ENCODE measurements around the gene TRABD2B. TPM values are rescaled to one million over a fixed set of nuclear protein-coding genes. Genes with fewer than 3 reads are reported as not detected.

TRABD2B gene
- total and polyA plus RNA-seq, 2 of the 13 experiments (the other 11 are each of a cell fraction or from before 2014, with no cell fraction given), result 0.04 TPM; not detected in 1

DNA sequence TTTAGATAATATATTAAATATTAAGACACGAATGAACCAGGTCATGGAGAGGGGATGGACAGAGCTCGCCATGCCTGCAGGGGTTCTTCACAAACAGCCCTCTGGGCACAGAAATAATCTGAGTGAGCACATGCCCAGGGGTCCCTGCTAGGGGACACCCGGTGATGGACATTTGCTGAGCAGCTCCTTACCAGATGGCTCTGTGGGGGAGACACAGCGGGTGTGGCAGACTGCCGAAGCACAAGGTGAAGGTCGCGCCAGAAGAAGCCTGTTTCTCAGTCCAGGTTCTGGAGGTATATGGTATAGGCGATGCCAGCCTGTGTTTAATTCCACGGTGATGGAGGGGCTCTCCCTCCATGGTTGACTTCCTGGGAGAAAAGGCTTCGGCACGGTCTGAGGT lies 9.6 kb downstream of the TRABD2B start (continued):
- TF ChIP-seq ZNF691 (CRISPR knock-in tag; IDR thresholded peaks at IDR 0.05; ENCODE audit: borderline replicate concordance, low read depth) (no peak), ZBTB26 (CRISPR knock-in tag; IDR thresholded peaks at IDR 0.05; ENCODE audit: borderline replicate concordance) (no peak), FOXP1 (IDR thresholded peaks at IDR 0.05) (no peak), FOXP1 (CRISPR knock-in tag; IDR thresholded peaks at IDR 0.05) (no peak)

DNA sequence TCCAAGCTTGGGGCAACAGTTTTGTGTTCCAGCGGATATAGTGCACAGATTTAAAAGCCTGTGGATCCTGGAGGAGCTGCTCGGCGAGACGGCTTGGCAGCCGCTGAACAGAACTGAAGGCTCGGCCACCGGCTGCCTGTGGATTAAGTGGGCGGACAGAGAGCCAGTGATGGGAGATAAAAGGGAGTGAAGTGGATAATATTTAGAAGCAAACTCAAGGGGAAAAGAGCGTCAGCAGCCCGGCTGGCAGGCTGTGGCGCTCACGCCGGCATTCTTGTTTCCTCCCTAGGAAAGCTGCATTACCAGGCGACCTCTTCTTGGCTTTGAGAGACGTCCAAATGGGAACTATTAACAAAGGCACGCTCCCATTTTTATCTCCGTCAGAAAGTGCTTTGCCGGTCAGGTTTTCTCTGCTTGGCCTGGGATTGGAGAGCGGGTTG lies 10.4 kb downstream of the TRABD2B start:
- ATAC-seq (no peak), FAIRE-seq (no peak), DNase-seq (ENCODE audit: low spot score) (no peak)
- Histone ChIP-seq H3K27me3 (ENCODE audit: control insufficient read depth in 1 of 2, insufficient read depth in 2 of 2, low read length in 2 of 2) (peaks cover 0 to 20% of the 10 kb centered on the region in 2 experiments; a peak in 3 of 5 replicates), H3K36me3 (replicated peaks in 1 of 2; ENCODE audit: control insufficient read depth in 1 of 2, insufficient read depth in 2 of 2, low read length in 2 of 2) (no peaks in the 10 kb centered on the region), H3K4me2 (ENCODE audit: low read depth, low read length) (no peak overlapping the region), H3K4me3 (replicated peaks in 1 of 3; ENCODE audit: insufficient read depth in 1 of 3, low read depth in 2 of 3, low read length in 3 of 3) (no peak overlapping the region), H2AFZ (ENCODE audit: low read length) (no peak overlapping the region), H3K9ac (ENCODE audit: insufficient read depth, low read depth, low read length) (no peak overlapping the region), H3K27ac (ENCODE audit: extremely low read length, insufficient read depth, low read length) (no peak overlapping the region), H4K20me1 (ENCODE audit: insufficient read depth, low read length) (no peaks in the 10 kb centered on the region), H3K79me2 (ENCODE audit: insufficient read depth, low read length) (no peaks in the 10 kb centered on the region), H3K9me3 (ENCODE audit: low read length) (no peaks in the 10 kb centered on the region), H3K4me1 (ENCODE audit: insufficient read depth, low read length) (no peaks in the 10 kb centered on the region)
- POLR2A ChIA-PET, result no interaction called here
- intact Hi-C loops (cut with micrococcal nuclease; ENCODE audit: unreplicated experiment), result no loop called here
- in situ Hi-C loops (cut with HindIII; ENCODE audit: extremely low pct_ligation_motif_present, low pct_unique_long_range_greater_than_20kb), result no loop called here
- TF ChIP-seq POLR2AphosphoS5 (IDR thresholded peaks at IDR 0.05; ENCODE audit: low read depth, low read length) (no peak), KDM2A (CRISPR knock-in tag; IDR thresholded peaks at IDR 0.05; ENCODE audit: borderline replicate concordance, low read depth) (no peak), ZSCAN29 (CRISPR knock-in tag; conservative IDR thresholded peaks at IDR 0.05) (no peak), ZEB1 (IDR thresholded peaks at IDR 0.05; ENCODE audit: insufficient replicate concordance, low read depth) (no peak), ZNF513 (CRISPR knock-in tag; conservative IDR thresholded peaks at IDR 0.05) (no peak), ATF1 (CRISPR knock-in tag; IDR thresholded peaks at IDR 0.05) (no peak), NR2F2 (IDR thresholded peaks at IDR 0.05; ENCODE audit: borderline replicate concordance, low read depth) (no peak), SRY (CRISPR knock-in tag; IDR thresholded peaks at IDR 0.05) (no peak)
- TF ChIP-seq, protein P1, sequence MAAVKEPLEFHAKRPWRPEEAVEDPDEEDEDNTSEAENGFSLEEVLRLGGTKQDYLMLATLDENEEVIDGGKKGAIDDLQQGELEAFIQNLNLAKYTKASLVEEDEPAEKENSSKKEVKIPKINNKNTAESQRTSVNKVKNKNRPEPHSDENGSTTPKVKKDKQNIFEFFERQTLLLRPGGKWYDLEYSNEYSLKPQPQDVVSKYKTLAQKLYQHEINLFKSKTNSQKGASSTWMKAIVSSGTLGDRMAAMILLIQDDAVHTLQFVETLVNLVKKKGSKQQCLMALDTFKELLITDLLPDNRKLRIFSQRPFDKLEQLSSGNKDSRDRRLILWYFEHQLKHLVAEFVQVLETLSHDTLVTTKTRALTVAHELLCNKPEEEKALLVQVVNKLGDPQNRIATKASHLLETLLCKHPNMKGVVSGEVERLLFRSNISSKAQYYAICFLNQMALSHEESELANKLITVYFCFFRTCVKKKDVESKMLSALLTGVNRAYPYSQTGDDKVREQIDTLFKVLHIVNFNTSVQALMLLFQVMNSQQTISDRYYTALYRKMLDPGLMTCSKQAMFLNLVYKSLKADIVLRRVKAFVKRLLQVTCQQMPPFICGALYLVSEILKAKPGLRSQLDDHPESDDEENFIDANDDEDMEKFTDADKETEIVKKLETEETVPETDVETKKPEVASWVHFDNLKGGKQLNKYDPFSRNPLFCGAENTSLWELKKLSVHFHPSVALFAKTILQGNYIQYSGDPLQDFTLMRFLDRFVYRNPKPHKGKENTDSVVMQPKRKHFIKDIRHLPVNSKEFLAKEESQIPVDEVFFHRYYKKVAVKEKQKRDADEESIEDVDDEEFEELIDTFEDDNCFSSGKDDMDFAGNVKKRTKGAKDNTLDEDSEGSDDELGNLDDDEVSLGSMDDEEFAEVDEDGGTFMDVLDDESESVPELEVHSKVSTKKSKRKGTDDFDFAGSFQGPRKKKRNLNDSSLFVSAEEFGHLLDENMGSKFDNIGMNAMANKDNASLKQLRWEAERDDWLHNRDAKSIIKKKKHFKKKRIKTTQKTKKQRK (IDR thresholded peaks at IDR 0.05; ENCODE audit: low read length), result no peak
- CTCF ChIA-PET (ENCODE audit: low intra/inter-chr PET ratio, low total read pairs), result no interaction called here
- BruUV-seq (replicated peaks), result no TSS peak
- 57% methylated on average over 19 of the region's 19 CpGs for WGBS (ENCODE audit: low lambda C conversion rate)
